Tibial artery (tissue), 4 donors: ENCODE data around the gene AMZ1.
"Not testable (repeated sequence)": the region's sequence is repeated elsewhere in the genome, so short reads cannot be mapped to it uniquely, and the experiment has no call there.

Experiments used
- DNase-seq, 2 donors: peaks; one replicate each; pipeline ENCODE4 v3.0.0-alpha.2; 2019
- H3K27ac ChIP-seq, 2 donors: fragments of 200-600 bp; sonication (generic) in 1 of 2; 1 replicate in 1 of 2; 2 replicates in 1 of 2; pipeline ENCODE4 v1.5.1; 2018 to 2019; ENCODE audit warnings: mild to moderate bottlenecking in 1 of 2
- H3K27me3 ChIP-seq, 2 donors: fragments of 200-600 bp; sonication (generic) in 1 of 2; one replicate each; pipeline versions ENCODE4 v1.5.1 to v1.6.0; 2016 to 2019
- H3K36me3 ChIP-seq, 3 donors: fragments of 200-600 bp; sonication (generic) in 2 of 3; one replicate each; pipeline ENCODE4 v1.5.1; 2016 to 2019; ENCODE audit warnings: mild to moderate bottlenecking in 2 of 3
- H3K4me1 ChIP-seq, 4 donors: fragments of 200-600 bp; sonication (generic) in 2 of 4; 1 replicate in 3 of 4; 2 replicates in 1 of 4; pipeline ENCODE4 v1.5.1; 2016 to 2019
- H3K4me3 ChIP-seq, 2 donors: fragments of 200-600 bp; sonication (generic) in 1 of 2; 1 replicate in 1 of 2; 2 replicates in 1 of 2; pipeline ENCODE4 v1.5.1; 2018 to 2019; ENCODE audit warnings: mild to moderate bottlenecking in 2 of 2
- H3K9me3 ChIP-seq, 3 donors: fragments of 200-600 bp; sonication (generic) in 1 of 3; one replicate each; pipeline ENCODE4 v1.5.1; 2016 to 2019
- intact Hi-C: fragments of 100-400 bp; cut with DNase I; formaldehyde crosslinking; loops from one replicate; pipeline ENCODE4 v1.15.0; 2023; ENCODE audit warnings: low total_unique reads
- TF ChIP-seq, protein P1 (sequence below), 2 experiments: fragments of 200-600 bp in 1 of 2; fragments of 450-650 bp in 1 of 2; IDR thresholded peaks; one replicate each; pipeline ENCODE4 v1.5.1; 2017 to 2019; ENCODE audit warnings: antibody characterized with exemption in 2 of 2, mild to moderate bottlenecking in 1 of 2, moderate library complexity in 1 of 2

AMZ1 gene

DNA sequence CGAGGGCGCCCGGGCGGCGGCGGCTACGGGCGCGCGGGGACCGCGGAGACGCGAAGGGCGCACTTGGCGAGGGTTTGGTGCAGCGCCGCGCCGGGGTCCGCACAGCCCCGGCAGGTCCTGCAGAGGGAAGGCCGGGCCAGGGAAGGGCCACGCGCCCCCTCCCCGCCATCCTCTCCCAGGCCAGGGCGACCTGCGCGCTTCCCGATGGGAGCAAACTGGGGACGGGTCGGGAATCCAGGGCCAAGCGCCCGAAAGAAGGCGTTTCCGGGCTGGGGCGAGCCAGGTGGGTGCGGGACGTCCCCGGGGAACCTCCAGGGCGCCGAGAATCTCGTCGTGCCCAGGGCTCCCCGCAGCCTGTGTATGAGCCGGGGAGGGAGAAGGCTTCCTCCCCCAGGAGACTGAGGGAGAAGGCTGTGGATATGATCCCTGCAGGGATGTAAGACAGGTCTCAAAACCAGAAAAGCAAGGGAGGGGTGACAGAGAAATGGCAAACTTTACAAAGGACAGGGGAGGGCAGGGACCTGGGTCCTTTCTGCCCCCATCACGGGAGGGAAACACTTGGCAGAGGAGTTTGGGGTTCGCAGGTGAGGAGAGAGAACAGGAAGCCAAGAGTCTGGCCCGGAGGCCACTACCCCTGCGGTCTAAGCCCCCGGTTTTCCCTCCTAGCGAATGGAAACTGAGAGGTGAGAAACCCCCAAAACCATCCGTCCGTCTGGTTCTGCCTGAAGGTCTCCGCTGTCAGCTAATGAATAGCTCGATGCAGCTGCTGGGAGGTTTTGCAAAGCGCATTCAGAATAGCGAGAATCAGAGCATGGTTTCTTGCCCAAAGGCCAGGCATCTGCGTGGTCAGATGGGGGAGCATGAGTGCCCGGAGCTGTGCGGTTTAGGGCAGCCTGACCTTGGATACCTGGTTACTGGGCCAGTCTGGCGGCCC is 674 bp downstream of the AMZ1 start:
- intact Hi-C loops = loop anchor here (10.0 kb wide), 1 partner anchor 124 kb away; no protein-coding TSS in a partner anchor
- Histone ChIP-seq H3K27me3 (peaks cover 0 to 29% of the 10 kb centered on the region in 2 donors), H3K36me3 (no peaks in the 10 kb centered on the region), H3K9me3 (no peaks in the 10 kb centered on the region), H3K27ac (peak overlapping the region in 1 of 2 donors; percentile 18), H3K4me1 (peaks cover 4 to 33% (median 26%) of the 10 kb centered on the region in 4 donors), H3K4me3 (peak overlapping the region; percentile 39 to 56)
- TF ChIP-seq, protein P1, sequence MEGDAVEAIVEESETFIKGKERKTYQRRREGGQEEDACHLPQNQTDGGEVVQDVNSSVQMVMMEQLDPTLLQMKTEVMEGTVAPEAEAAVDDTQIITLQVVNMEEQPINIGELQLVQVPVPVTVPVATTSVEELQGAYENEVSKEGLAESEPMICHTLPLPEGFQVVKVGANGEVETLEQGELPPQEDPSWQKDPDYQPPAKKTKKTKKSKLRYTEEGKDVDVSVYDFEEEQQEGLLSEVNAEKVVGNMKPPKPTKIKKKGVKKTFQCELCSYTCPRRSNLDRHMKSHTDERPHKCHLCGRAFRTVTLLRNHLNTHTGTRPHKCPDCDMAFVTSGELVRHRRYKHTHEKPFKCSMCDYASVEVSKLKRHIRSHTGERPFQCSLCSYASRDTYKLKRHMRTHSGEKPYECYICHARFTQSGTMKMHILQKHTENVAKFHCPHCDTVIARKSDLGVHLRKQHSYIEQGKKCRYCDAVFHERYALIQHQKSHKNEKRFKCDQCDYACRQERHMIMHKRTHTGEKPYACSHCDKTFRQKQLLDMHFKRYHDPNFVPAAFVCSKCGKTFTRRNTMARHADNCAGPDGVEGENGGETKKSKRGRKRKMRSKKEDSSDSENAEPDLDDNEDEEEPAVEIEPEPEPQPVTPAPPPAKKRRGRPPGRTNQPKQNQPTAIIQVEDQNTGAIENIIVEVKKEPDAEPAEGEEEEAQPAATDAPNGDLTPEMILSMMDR (IDR thresholded peaks at IDR 0.05) = no peak
- DNase-seq = no peak

GRCh38 chr7:2689343-2689847 is 1.4 kb downstream of the AMZ1 start:
- DNase-seq = no peak
- peaks cover 0 to 29% of the 10 kb centered on the region in 2 donors for H3K27me3 ChIP-seq
- no peaks in the 10 kb centered on the region for H3K9me3 ChIP-seq
- peaks cover 4 to 33% (median 26%) of the 10 kb centered on the region in 4 donors for H3K4me1 ChIP-seq
- peak overlapping the region; percentile 39 to 56 for H3K4me3 ChIP-seq
- peak overlapping the region in 1 of 2 donors; percentile 18 for H3K27ac ChIP-seq
- no peaks in the 10 kb centered on the region for H3K36me3 ChIP-seq
- TF ChIP-seq, protein P1 (IDR thresholded peaks at IDR 0.05) = no peak
- intact Hi-C loops = loop anchor here (10.0 kb wide), 1 partner anchor 125 kb away; no protein-coding TSS in a partner anchor

DNA sequence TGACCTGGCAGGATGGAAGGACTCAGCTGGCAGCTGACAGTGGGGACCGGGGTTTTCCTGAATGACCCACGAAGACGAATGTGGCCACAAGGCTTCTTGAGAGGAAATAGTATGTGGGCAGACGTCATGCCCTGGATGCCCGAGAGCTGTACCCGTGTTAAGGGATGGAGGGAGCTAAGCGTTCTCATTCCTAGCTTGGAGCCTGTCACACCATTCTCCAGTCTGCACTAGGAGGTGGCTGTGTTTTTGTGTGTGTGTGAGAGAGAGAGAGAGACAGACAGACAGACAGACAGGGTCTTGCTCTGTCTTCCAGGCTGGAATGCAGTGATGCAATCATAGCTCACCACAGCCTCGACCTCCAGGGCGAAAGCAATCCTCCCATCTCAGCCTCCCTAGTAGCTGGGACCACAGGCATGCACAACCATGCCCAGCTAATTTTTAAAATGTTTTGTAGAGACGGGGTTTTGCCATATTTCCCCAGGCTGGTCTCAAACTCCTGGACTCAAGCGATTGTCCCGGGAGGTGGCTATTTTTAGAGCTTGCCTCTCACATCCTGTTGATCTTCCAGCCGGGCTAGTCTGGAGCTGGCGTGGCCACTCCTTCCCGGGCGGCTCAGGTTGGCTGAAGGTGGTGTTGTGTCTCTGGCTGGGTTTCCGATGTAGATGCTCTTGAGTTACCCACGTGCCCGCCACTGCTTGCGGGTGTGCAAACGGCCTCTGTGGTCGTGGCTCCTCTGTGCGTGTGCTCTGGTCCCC is 2.1 kb downstream of the AMZ1 start:
- Histone ChIP-seq H3K4me3 (no peak overlapping the region), H3K27me3 (peaks cover 0 to 29% of the 10 kb centered on the region in 2 donors), H3K36me3 (no peaks in the 10 kb centered on the region), H3K27ac (no peak overlapping the region), H3K9me3 (no peaks in the 10 kb centered on the region), H3K4me1 (peaks cover 4 to 33% (median 26%) of the 10 kb centered on the region in 4 donors)
- TF ChIP-seq, protein P1 (IDR thresholded peaks at IDR 0.05) = no peak
- intact Hi-C loops = loop anchor here (10.0 kb wide), 1 partner anchor 125 kb away; no protein-coding TSS in a partner anchor
- DNase-seq = no peak

- peaks cover 4 to 33% (median 26%) of the 10 kb centered on the region in 4 donors for H3K4me1 ChIP-seq
- H3K4me3 ChIP-seq = no peak overlapping the region
- DNase-seq = no peak
- H3K9me3 ChIP-seq = no peaks in the 10 kb centered on the region
- no peaks in the 10 kb centered on the region for H3K36me3 ChIP-seq
- intact Hi-C loops = no loop called here
- H3K27ac ChIP-seq = no peak overlapping the region
- TF ChIP-seq, protein P1 (IDR thresholded peaks at IDR 0.05) = no peak
- H3K27me3 ChIP-seq = peaks cover 0 to 25% of the 10 kb centered on the region in 2 donors
Observed at GRCh38 chr7:2691011-2691707, 3.2 kb downstream of the AMZ1 start.

GRCh38 chr7:2691932-2692439 is 4.0 kb downstream of the AMZ1 start:
- intact Hi-C loops, DNase-seq, H3K9me3 ChIP-seq, H3K27ac ChIP-seq, H3K36me3 ChIP-seq, H3K4me3 ChIP-seq: not testable (repeated sequence)
- peaks cover 0 to 19% of the 10 kb centered on the region in 2 donors for H3K27me3 ChIP-seq
- H3K4me1 ChIP-seq = peaks cover 4 to 33% (median 26%) of the 10 kb centered on the region in 4 donors
